ENCODE measurements around the gene IGFL2.
"Not testable (repeated sequence)": the region's sequence is repeated elsewhere in the genome, so short reads cannot be mapped to it uniquely, and the experiment has no call there.

Gene IGFL2

GRCh38 chr19:46132508-46133100, 15.4 kb upstream of the IGFL2 start:
- H3K27ac Mint-ChIP-seq, result no peak overlapping the region
- no peak for ATAC-seq
- H3K4me3 Mint-ChIP-seq, result no peak overlapping the region
- no peak for DNase-seq (ENCODE audit: low spot score in 2 of 2)
- H3K9me3 Mint-ChIP-seq, result no peaks in the 10 kb centered on the region
- no peaks in the 10 kb centered on the region for H3K36me3 Mint-ChIP-seq
- H3K4me1 Mint-ChIP-seq, result no peaks in the 10 kb centered on the region

- Mint-ChIP-seq H3K4me3 (no peak overlapping the region), H3K4me1 (no peaks in the 10 kb centered on the region), H3K36me3 (no peaks in the 10 kb centered on the region), H3K9me3 (no peaks in the 10 kb centered on the region), H3K27ac (no peak overlapping the region)
- no peak for DNase-seq (ENCODE audit: low spot score in 2 of 2)
- no peak for ATAC-seq
Measured at GRCh38 chr19:46133101-46133627, 14.9 kb upstream of the IGFL2 start.

GRCh38 chr19:46133777-46134241, 14.2 kb upstream of the IGFL2 start:
- Mint-ChIP-seq H3K4me3 (no peak overlapping the region), H3K9me3 (no peaks in the 10 kb centered on the region)
- DNase-seq (ENCODE audit: low spot score in 2 of 2), result no peak

GRCh38 chr19:46134527-46134926, 13.5 kb upstream of the IGFL2 start:
- DNase-seq (ENCODE audit: low spot score in 2 of 2) (no peak), ATAC-seq (no peak)
- Mint-ChIP-seq H3K4me3 (no peak overlapping the region), H3K4me1 (no peaks in the 10 kb centered on the region), H3K36me3 (no peaks in the 10 kb centered on the region), H3K9me3 (no peaks in the 10 kb centered on the region), H3K27ac (no peak overlapping the region)

More at GRCh38 chr19:46133777-46134241, 14.2 kb upstream of the IGFL2 start:
- ATAC-seq, result no peak
- no peaks in the 10 kb centered on the region for H3K4me1 Mint-ChIP-seq
- H3K36me3 Mint-ChIP-seq, result no peaks in the 10 kb centered on the region
- H3K27ac Mint-ChIP-seq, result no peak overlapping the region

- Mint-ChIP-seq H3K36me3 (no peaks in the 10 kb centered on the region), H3K9me3 (no peaks in the 10 kb centered on the region), H3K4me3 (no peak overlapping the region), H3K27ac (no peak overlapping the region), H3K4me1 (no peaks in the 10 kb centered on the region)
- DNase-seq (ENCODE audit: low spot score in 2 of 2), result no peak
- ATAC-seq, result no peak
Measured at GRCh38 chr19:46137915-46138473, 10.0 kb upstream of the IGFL2 start.

GRCh38 chr19:46141421-46141820, 6.6 kb upstream of the IGFL2 start:
- H3K9me3 Mint-ChIP-seq, result no peaks in the 10 kb centered on the region
- ATAC-seq, result no peak
- H3K4me3 Mint-ChIP-seq, result no peak overlapping the region
- H3K4me1 Mint-ChIP-seq, result no peaks in the 10 kb centered on the region
- H3K27ac Mint-ChIP-seq, result no peak overlapping the region
- DNase-seq (ENCODE audit: low spot score in 2 of 2), result no peak
- H3K36me3 Mint-ChIP-seq, result no peaks in the 10 kb centered on the region

GRCh38 chr19:46142294-46142693, 5.7 kb upstream of the IGFL2 start:
- ATAC-seq, result no peak
- H3K36me3 Mint-ChIP-seq, result no peaks in the 10 kb centered on the region
- DNase-seq (ENCODE audit: low spot score in 2 of 2), result no peak
- H3K4me3 Mint-ChIP-seq, result no peak overlapping the region
- H3K9me3 Mint-ChIP-seq, result no peaks in the 10 kb centered on the region
- no peak overlapping the region for H3K27ac Mint-ChIP-seq
- H3K4me1 Mint-ChIP-seq, result no peaks in the 10 kb centered on the region

GRCh38 chr19:46144756-46145155, 3.3 kb upstream of the IGFL2 start:
- no peaks in the 10 kb centered on the region for H3K4me1 Mint-ChIP-seq
- H3K4me3 Mint-ChIP-seq, result no peak overlapping the region
- H3K27ac Mint-ChIP-seq, result no peak overlapping the region
- H3K36me3 Mint-ChIP-seq, result no peaks in the 10 kb centered on the region
- DNase-seq (ENCODE audit: low spot score in 2 of 2) (no peak), ATAC-seq (no peak)
- no peaks in the 10 kb centered on the region for H3K9me3 Mint-ChIP-seq

GRCh38 chr19:46147166-46147740, 785 bp upstream of the IGFL2 start:
- no peak for DNase-seq (ENCODE audit: low spot score in 2 of 2)
- no peak for ATAC-seq
- Mint-ChIP-seq H3K9me3 (no peaks in the 10 kb centered on the region), H3K4me1 (no peaks in the 10 kb centered on the region), H3K36me3 (no peaks in the 10 kb centered on the region), H3K4me3 (no peak overlapping the region), H3K27ac (no peak overlapping the region)

GRCh38 chr19:46150606-46151005, 2.6 kb downstream of the IGFL2 start:
- ATAC-seq, result no peak
- Mint-ChIP-seq H3K36me3 (no peaks in the 10 kb centered on the region), H3K9me3 (no peaks in the 10 kb centered on the region), H3K4me1 (no peaks in the 10 kb centered on the region), H3K4me3 (no peak overlapping the region), H3K27ac (no peak overlapping the region)
- DNase-seq (ENCODE audit: low spot score in 2 of 2), result no peak

- Mint-ChIP-seq H3K9me3 (no peaks in the 10 kb centered on the region), H3K4me1 (no peaks in the 10 kb centered on the region), H3K27ac (no peak overlapping the region), H3K4me3 (no peak overlapping the region), H3K36me3 (no peaks in the 10 kb centered on the region)
- DNase-seq (ENCODE audit: low spot score in 2 of 2) (no peak), ATAC-seq (no peak)
Measured at GRCh38 chr19:46155237-46155636, 7.2 kb downstream of the IGFL2 start.

GRCh38 chr19:46159418-46160232, 11.6 kb downstream of the IGFL2 start:
- H3K4me3 Mint-ChIP-seq, result no peak overlapping the region
- no peaks in the 10 kb centered on the region for H3K4me1 Mint-ChIP-seq
- no peaks in the 10 kb centered on the region for H3K36me3 Mint-ChIP-seq
- DNase-seq (ENCODE audit: low spot score in 2 of 2), result no peak
- H3K9me3 Mint-ChIP-seq, result peaks cover 9% of the 10 kb centered on the region
- no peak for ATAC-seq
- H3K27ac Mint-ChIP-seq, result no peak overlapping the region

- ATAC-seq (no peak), DNase-seq (ENCODE audit: low spot score in 2 of 2) (no peak)
- Mint-ChIP-seq H3K4me3 (no peak overlapping the region), H3K27ac (no peak overlapping the region), H3K9me3 (peaks cover 9% of the 10 kb centered on the region), H3K36me3 (no peaks in the 10 kb centered on the region), H3K4me1 (no peaks in the 10 kb centered on the region)
Measured at GRCh38 chr19:46160233-46160775, 12.3 kb downstream of the IGFL2 start.

- not testable (repeated sequence) for H3K36me3 Mint-ChIP-seq; H3K4me1 Mint-ChIP-seq; DNase-seq (ENCODE audit: low spot score in 2 of 2); H3K27ac Mint-ChIP-seq; H3K4me3 Mint-ChIP-seq; H3K9me3 Mint-ChIP-seq; ATAC-seq
Measured at GRCh38 chr19:46161642-46162257, 13.7 kb downstream of the IGFL2 start.

- Mint-ChIP-seq H3K27ac (no peak overlapping the region), H3K36me3 (no peaks in the 10 kb centered on the region), H3K4me3 (no peak overlapping the region), H3K4me1 (no peaks in the 10 kb centered on the region), H3K9me3 (peaks cover 9% of the 10 kb centered on the region)
- ATAC-seq (no peak), DNase-seq (ENCODE audit: low spot score in 2 of 2) (no peak)
Measured at GRCh38 chr19:46162731-46163130, 14.7 kb downstream of the IGFL2 start.
